HUES64 (cell line): ENCODE measurements around the gene SCPEP1. TPM values are rescaled to one million over a fixed set of nuclear protein-coding genes. Genes with fewer than 3 reads are reported as not detected.

ENCODE experiments used
- H3K27ac ChIP-seq: 2 replicates; pipeline ENCODE4 v1.7.0; 2013; ENCODE audit warnings: low read depth, low read length, inconsistent platforms
- H3K27me3 ChIP-seq: 2 replicates; pipeline ENCODE4 v1.6.1; 2013; ENCODE audit warnings: mild to moderate bottlenecking, low read length; ENCODE audit not compliant: insufficient read depth
- H3K36me3 ChIP-seq: 2 replicates; pipeline ENCODE4 v1.6.1; 2013; ENCODE audit warnings: mild to moderate bottlenecking, low read length; ENCODE audit not compliant: insufficient read depth
- H3K4me1 ChIP-seq: 2 replicates; pipeline ENCODE4 v1.6.1; 2013; ENCODE audit warnings: mild to moderate bottlenecking, low read length, moderate library complexity; ENCODE audit not compliant: insufficient read depth
- H3K4me3 ChIP-seq: 2 replicates; pipeline ENCODE4 v1.5.1; 2013; ENCODE audit warnings: mild to moderate bottlenecking, low read length, moderate library complexity
- H3K9ac ChIP-seq: 2 replicates; pipeline ENCODE4 v1.6.1; 2013; ENCODE audit warnings: mild to moderate bottlenecking, low read depth, low read length
- H3K9me3 ChIP-seq: 2 replicates; pipeline ENCODE4 v1.6.1; 2013; ENCODE audit warnings: low read depth, low read length; ENCODE audit not compliant: insufficient read depth
- WGBS: fragments of 150-250, 120-280 bp; methylation state at CpG from one replicate; pipeline ENCODE4 v1.1.7; 2013; ENCODE audit warnings: missing lambda C conversion rate; 5-methylcytosine and 5-hydroxymethylcytosine counted together
- polyA plus RNA-seq, 2 experiments: library from polyadenylated mRNA; stranded (reverse); fragments of 50-300 nt; gene quantifications; one replicate each; pipeline ENCODE4 v1.2.3, GENCODE V29; 2013

SCPEP1 gene
- polyA plus RNA-seq (2013, experiment 1 of 2), result 27.9 TPM
- 30.7 TPM for polyA plus RNA-seq (2013, experiment 2 of 2)

GRCh38 chr17:56977673-56978395 lies at the start of gene SCPEP1:
Gene SCPEP1, plus strand, starts transcription at chr17:56978131. Its CDS starts 29 bp downstream, at chr17:56978160.
- peaks cover 25% of the 10 kb centered on the region for H3K4me1 ChIP-seq
- peak within 1 kb of the TSS; percentile 42; the same call in 1 of the 2 replicates for H3K9ac ChIP-seq

GRCh38 chr17:56928586-56928985 lies 49.3 kb upstream of the SCPEP1 start:
- Histone ChIP-seq H3K9me3 (peaks cover 51% of the 10 kb centered on the region), H3K27ac (no peak overlapping the region), H3K9ac (no peak overlapping the region), H3K36me3 (peaks cover 7% of the 10 kb centered on the region; the same call in 1 of the 2 replicates), H3K4me1 (peaks cover 12% of the 10 kb centered on the region), H3K27me3 (no peaks in the 10 kb centered on the region), H3K4me3 (no peak overlapping the region)
- WGBS, result 100% methylated on average over 2 of the region's 2 CpGs

More at GRCh38 chr17:56977673-56978395, at the start of gene SCPEP1:
- WGBS, result under 1% methylated on average over 40 of the region's 42 CpGs
- no peaks in the 10 kb centered on the region for H3K27me3 ChIP-seq
- H3K4me3 ChIP-seq, result peak within 1 kb of the TSS; percentile 97
- no peaks in the 10 kb centered on the region for H3K36me3 ChIP-seq
- H3K27ac ChIP-seq, result no peak within 1 kb of the TSS
- H3K9me3 ChIP-seq, result peaks cover 3% of the 10 kb centered on the region; the same call in 1 of the 2 replicates

GRCh38 chr17:56929362-56929969 lies 48.5 kb upstream of the SCPEP1 start:
- H3K27ac ChIP-seq, result no peak overlapping the region
- H3K27me3 ChIP-seq, result no peaks in the 10 kb centered on the region
- peaks cover 51% of the 10 kb centered on the region for H3K9me3 ChIP-seq
- H3K4me1 ChIP-seq, result peaks cover 12% of the 10 kb centered on the region
- H3K9ac ChIP-seq, result no peak overlapping the region
- H3K36me3 ChIP-seq, result peaks cover 14% of the 10 kb centered on the region
- H3K4me3 ChIP-seq, result no peak overlapping the region

GRCh38 chr17:56930739-56931337 lies 47.1 kb upstream of the SCPEP1 start:
- Histone ChIP-seq H3K9ac (no peak overlapping the region), H3K4me1 (peaks cover 12% of the 10 kb centered on the region), H3K36me3 (peaks cover 23% of the 10 kb centered on the region), H3K27me3 (no peaks in the 10 kb centered on the region), H3K4me3 (no peak overlapping the region), H3K27ac (no peak overlapping the region), H3K9me3 (peaks cover 51% of the 10 kb centered on the region)
- 93% methylated on average over 1 of the region's 2 CpGs for WGBS

- Histone ChIP-seq H3K9ac (no peak overlapping the region), H3K9me3 (peaks cover 46% of the 10 kb centered on the region), H3K36me3 (peaks cover 41% of the 10 kb centered on the region), H3K27ac (no peak overlapping the region), H3K27me3 (no peaks in the 10 kb centered on the region), H3K4me1 (no peaks in the 10 kb centered on the region), H3K4me3 (no peak overlapping the region)
- 95% methylated on average over 8 of the region's 8 CpGs for WGBS
Measured at GRCh38 chr17:56933151-56933745, 44.7 kb upstream of the SCPEP1 start.

GRCh38 chr17:56933868-56934267 lies 44.1 kb upstream of the SCPEP1 start:
- Histone ChIP-seq H3K9ac (no peak overlapping the region), H3K9me3 (peaks cover 40% of the 10 kb centered on the region), H3K4me3 (no peak overlapping the region), H3K27ac (no peak overlapping the region), H3K36me3 (peaks cover 44% of the 10 kb centered on the region), H3K27me3 (no peaks in the 10 kb centered on the region), H3K4me1 (no peaks in the 10 kb centered on the region)
- no CpG with 5 or more reads among the region's 1 CpG for WGBS

GRCh38 chr17:56934280-56934679 lies 43.7 kb upstream of the SCPEP1 start:
- Histone ChIP-seq H3K36me3 (peaks cover 48% of the 10 kb centered on the region), H3K4me1 (no peaks in the 10 kb centered on the region), H3K27me3 (no peaks in the 10 kb centered on the region), H3K4me3 (no peak overlapping the region), H3K27ac (no peak overlapping the region), H3K9me3 (peaks cover 36% of the 10 kb centered on the region), H3K9ac (no peak overlapping the region)
- WGBS, result 99% methylated on average over 4 of the region's 4 CpGs

GRCh38 chr17:56935461-56935860 lies 42.5 kb upstream of the SCPEP1 start:
- H3K36me3 ChIP-seq, result peaks cover 54% of the 10 kb centered on the region
- H3K9me3 ChIP-seq, result peaks cover 24% of the 10 kb centered on the region

GRCh38 chr17:56936697-56937322 lies 41.1 kb upstream of the SCPEP1 start:
- peaks cover 11% of the 10 kb centered on the region for H3K9me3 ChIP-seq
- WGBS, result 96% methylated on average over 6 of the region's 6 CpGs
- peaks cover 66% of the 10 kb centered on the region for H3K36me3 ChIP-seq

More at GRCh38 chr17:56935461-56935860, 42.5 kb upstream of the SCPEP1 start:
- H3K4me1 ChIP-seq, result no peaks in the 10 kb centered on the region
- H3K27ac ChIP-seq, result no peak overlapping the region
- no peak overlapping the region for H3K4me3 ChIP-seq
- WGBS, result 99% methylated on average over 3 of the region's 3 CpGs
- no peak overlapping the region for H3K9ac ChIP-seq
- no peaks in the 10 kb centered on the region for H3K27me3 ChIP-seq

GRCh38 chr17:56937687-56938086 lies 40.2 kb upstream of the SCPEP1 start:
- H3K9ac ChIP-seq, result no peak overlapping the region
- peaks cover 2% of the 10 kb centered on the region; the same call in 1 of the 2 replicates for H3K9me3 ChIP-seq
- H3K4me1 ChIP-seq, result no peaks in the 10 kb centered on the region
- H3K27ac ChIP-seq, result no peak overlapping the region
- H3K27me3 ChIP-seq, result no peaks in the 10 kb centered on the region
- 96% methylated on average over 2 of the region's 2 CpGs for WGBS
- H3K36me3 ChIP-seq, result peaks cover 69% of the 10 kb centered on the region
- no peak overlapping the region for H3K4me3 ChIP-seq

More at GRCh38 chr17:56936697-56937322, 41.1 kb upstream of the SCPEP1 start:
- Histone ChIP-seq H3K4me1 (no peaks in the 10 kb centered on the region), H3K27ac (no peak overlapping the region), H3K9ac (no peak overlapping the region), H3K27me3 (no peaks in the 10 kb centered on the region), H3K4me3 (no peak overlapping the region)
